Suprapubic skin (tissue), 4 donors: ENCODE measurements around the gene SPRED1.

Experiments
- CTCF ChIP-seq, 2 donors: fragments of 200-600 bp in 1 of 2; fragments of 450-650 bp in 1 of 2; sonication (generic) in 1 of 2; IDR thresholded peaks; one replicate each; pipeline ENCODE4 v1.5.1; 2016 to 2019; ENCODE audit warnings: antibody characterized with exemption in 2 of 2, mild to moderate bottlenecking in 1 of 2, moderate library complexity in 1 of 2
- EP300 ChIP-seq: sonication (generic); formaldehyde crosslinking; IDR thresholded peaks from one replicate; pipeline ENCODE4 v1.6.1; 2017; ENCODE audit warnings: antibody characterized with exemption
- POLR2A ChIP-seq, 2 donors: fragments of 450-650 bp; IDR thresholded peaks; one replicate each; pipeline ENCODE4 v1.6.1; 2017; ENCODE audit warnings: antibody characterized with exemption in 2 of 2, mild to moderate bottlenecking in 2 of 2, moderate library complexity in 2 of 2
- POLR2AphosphoS5 ChIP-seq, 3 donors: sonication (generic); formaldehyde crosslinking; IDR thresholded peaks; one replicate each; pipeline ENCODE4 v1.6.1; 2017; ENCODE audit warnings: antibody characterized with exemption in 3 of 3

DNA sequence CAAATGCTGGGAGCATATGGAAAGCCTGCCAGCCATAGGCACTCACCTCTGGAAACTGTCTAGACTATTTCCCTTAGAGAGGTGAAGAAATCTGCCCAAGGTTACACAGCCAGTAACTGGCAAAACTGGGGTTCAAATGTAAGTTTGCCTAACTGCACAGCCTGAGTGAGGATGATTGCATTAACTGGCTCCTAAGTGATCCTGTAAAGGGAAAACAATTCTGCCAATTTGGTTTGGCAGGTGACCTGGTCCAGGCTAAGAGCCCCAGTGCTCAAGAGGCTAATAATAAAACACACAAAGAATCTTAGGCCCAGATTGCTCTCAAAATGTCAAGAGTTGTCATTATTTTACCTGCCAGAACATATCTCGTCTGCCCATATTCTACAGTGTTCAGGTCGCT lies 43.9 kb upstream of the SPRED1 start:
- TF ChIP-seq CTCF (IDR thresholded peaks at IDR 0.05), result no peak
- no peak for TF ChIP-seq POLR2A (IDR thresholded peaks at IDR 0.05)
- TF ChIP-seq POLR2AphosphoS5 (IDR thresholded peaks at IDR 0.05), result no peak
- no peak for TF ChIP-seq EP300
